Right cardiac atrium (tissue), 5 donors: Measurements from ENCODE around the gene DNAI7. TPM values are rescaled to one million over a fixed set of nuclear protein-coding genes. Genes with fewer than 3 reads are reported as not detected.

Experiments
- ATAC-seq, 2 donors: fragments of 200-7000 bp; cut with Tn5 transposase; one replicate each; pipeline versions ENCODE4 v1.8.0 to v1.9.1; 2020; ENCODE audit warnings: moderate library complexity in 2 of 2, mild to moderate bottlenecking in 1 of 2
- DNase-seq, 3 donors: peaks; one replicate each; pipeline ENCODE4 v3.0.0-alpha.2; 2020
- H3K27ac ChIP-seq: one replicate; pipeline ENCODE4 v1.5.1; 2013; ENCODE audit warnings: mild to moderate bottlenecking, low read length, control low read depth, moderate library complexity
- H3K27me3 ChIP-seq: one replicate; pipeline ENCODE4 v1.6.1; 2013; ENCODE audit not compliant: control insufficient read depth, insufficient read depth
- H3K4me1 ChIP-seq: one replicate; pipeline ENCODE4 v1.6.1; 2013; ENCODE audit warnings: low read length; ENCODE audit not compliant: control insufficient read depth, insufficient read depth
- H3K4me3 ChIP-seq: one replicate; pipeline ENCODE4 v1.5.1; 2013; ENCODE audit warnings: low read length, control low read depth
- H3K9me3 ChIP-seq: one replicate; pipeline ENCODE4 v1.6.1; 2013; ENCODE audit warnings: low read length; ENCODE audit not compliant: control insufficient read depth
- WGBS: extraction: QIAGEN DNeasy Blood & Tissue Kit; methylation state at CpG from one replicate; pipeline ENCODE4 v1.1.7; 2013; 5-methylcytosine and 5-hydroxymethylcytosine counted together
- intact Hi-C, 4 donors: fragments of 100-400 bp; cut with DNase I; formaldehyde crosslinking; loops; one replicate each; pipeline versions ENCODE4 v1.11.0 to v1.14.0; 2022 to 2023
- polyA plus RNA-seq: library from polyadenylated mRNA; stranded (reverse); fragments of 200-250 nt; gene quantifications from one replicate; pipeline ENCODE4 v1.2.3, GENCODE V29; 2013
- total RNA-seq, 4 donors: library from RNA; stranded (reverse); fragmentation: NEBNext Ultra II Directional; extraction: Animal tissue kit (Norgen Biotek cat#: 25700); gene quantifications; one replicate each; pipeline ENCODE4 v1.2.1, GENCODE V29; 2021
- donor health status: healthy with polysubstance abuse.
- donor health status: DM: no; HTN: yes; CAD: no.
- donor health status: DM: no; HTN: no; CAD: no.
- donor health status: DM: no; HTN: yes; CAD: no; lungs with severe emphysema.
- donor health status: DM: yes; HTN: yes; CAD: no.

DNAI7 gene
- total and polyA plus RNA-seq, 5 donors = 0.32 to 2.2 (median 1.3) TPM

- Histone ChIP-seq H3K4me1 (no peaks in the 10 kb centered on the region), H3K27ac (no peak overlapping the region), H3K27me3 (no peaks in the 10 kb centered on the region), H3K9me3 (no peaks in the 10 kb centered on the region), H3K4me3 (no peak overlapping the region)
- ATAC-seq (no peak), DNase-seq (no peak)
- intact Hi-C loops = no loop called here
Observed at GRCh38 chr12:25124493-25124892, 70.5 kb downstream of the DNAI7 start.

DNA sequence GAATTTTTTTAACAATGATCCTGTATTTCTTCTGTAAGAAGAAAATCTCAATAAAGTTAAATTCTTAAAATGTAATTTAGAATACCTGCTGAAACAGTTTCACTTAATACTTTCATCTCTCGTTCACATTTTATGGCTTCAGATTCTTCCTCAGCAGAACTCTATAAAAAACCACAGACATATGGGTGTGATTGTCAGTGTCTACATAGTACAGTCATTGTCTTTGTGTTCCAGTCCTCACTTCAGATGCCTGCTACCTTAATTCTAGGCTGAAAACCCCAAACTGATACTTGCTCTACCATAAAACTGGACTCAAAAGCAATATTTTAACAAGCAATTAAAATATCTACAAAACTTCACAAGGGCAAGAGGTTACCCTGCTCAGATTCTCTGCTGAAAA, 71.8 kb downstream of the DNAI7 start:
- Histone ChIP-seq H3K27me3 (no peaks in the 10 kb centered on the region), H3K9me3 (no peaks in the 10 kb centered on the region), H3K4me1 (no peaks in the 10 kb centered on the region), H3K27ac (no peak overlapping the region), H3K4me3 (no peak overlapping the region)
- intact Hi-C loops = no loop called here
- DNase-seq (no peak), ATAC-seq (no peak)
- 73% methylated on average over 1 of the region's 1 CpG for WGBS

GRCh38 chr12:25121916-25122315, 73.0 kb downstream of the DNAI7 start:
- H3K4me1 ChIP-seq = no peaks in the 10 kb centered on the region
- intact Hi-C loops = no loop called here
- 96% methylated on average over 3 of the region's 3 CpGs for WGBS
- H3K27me3 ChIP-seq = no peaks in the 10 kb centered on the region
- DNase-seq = no peak
- no peak overlapping the region for H3K27ac ChIP-seq
- H3K4me3 ChIP-seq = no peak overlapping the region
- no peak for ATAC-seq
- no peaks in the 10 kb centered on the region for H3K9me3 ChIP-seq

- no peak overlapping the region for H3K4me3 ChIP-seq
- H3K9me3 ChIP-seq = no peaks in the 10 kb centered on the region
- 91% methylated on average over 6 of the region's 6 CpGs for WGBS
- no peak overlapping the region for H3K27ac ChIP-seq
- no peaks in the 10 kb centered on the region for H3K27me3 ChIP-seq
- DNase-seq (no peak), ATAC-seq (no peak)
- intact Hi-C loops = no loop called here
- H3K4me1 ChIP-seq = no peaks in the 10 kb centered on the region
Observed at GRCh38 chr12:25121110-25121509, 73.8 kb downstream of the DNAI7 start.

DNA sequence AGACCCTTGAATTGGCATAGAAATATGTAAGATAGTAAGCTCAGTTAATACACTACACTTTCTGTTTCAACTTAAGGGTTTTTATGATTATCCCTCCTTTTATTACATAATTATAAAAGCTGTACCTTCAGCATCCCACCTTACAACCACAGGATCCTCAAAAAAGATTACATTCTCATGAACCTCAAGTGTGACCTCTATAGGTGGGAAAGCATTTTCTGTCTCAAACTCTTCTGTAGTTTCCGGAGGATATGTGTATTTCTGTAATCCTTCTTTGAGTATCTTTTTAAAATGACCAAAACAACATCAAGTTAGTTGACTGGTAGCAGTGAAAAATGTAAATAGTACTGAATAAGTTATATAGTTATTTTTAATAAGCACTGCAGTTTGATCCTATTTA, 75.9 kb downstream of the DNAI7 start:
- no peaks in the 10 kb centered on the region for H3K4me1 ChIP-seq
- no peaks in the 10 kb centered on the region for H3K27me3 ChIP-seq
- WGBS = 75% methylated on average over 1 of the region's 1 CpG
- no peak for DNase-seq
- H3K4me3 ChIP-seq = no peak overlapping the region
- no peaks in the 10 kb centered on the region for H3K9me3 ChIP-seq
- intact Hi-C loops = no loop called here
- no peak for ATAC-seq
- no peak overlapping the region for H3K27ac ChIP-seq

DNA sequence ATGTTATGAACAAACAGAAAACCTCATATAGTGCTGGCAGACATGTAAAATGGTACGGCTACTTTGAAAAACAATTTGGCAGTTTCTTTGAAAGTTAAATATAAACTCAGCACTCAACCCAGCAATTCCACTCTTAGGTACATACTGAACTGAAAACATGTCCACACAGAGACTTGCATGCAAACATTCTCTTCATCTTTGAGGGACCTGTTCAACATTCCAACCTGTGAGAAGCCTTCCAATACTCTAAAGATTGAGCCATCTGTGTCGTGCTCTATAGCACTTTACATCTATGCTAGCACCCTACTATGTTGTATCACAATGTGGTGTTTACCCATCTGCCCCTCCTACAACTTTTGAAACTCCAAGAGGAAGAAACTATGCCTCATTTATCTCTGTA, 79.3 kb downstream of the DNAI7 start:
- Histone ChIP-seq H3K4me3 (no peak overlapping the region), H3K4me1 (no peaks in the 10 kb centered on the region), H3K27ac (no peak overlapping the region), H3K9me3 (no peaks in the 10 kb centered on the region), H3K27me3 (no peaks in the 10 kb centered on the region)
- 63% methylated on average over 2 of the region's 2 CpGs for WGBS
- DNase-seq (no peak), ATAC-seq (no peak)
- intact Hi-C loops = no loop called here

DNA sequence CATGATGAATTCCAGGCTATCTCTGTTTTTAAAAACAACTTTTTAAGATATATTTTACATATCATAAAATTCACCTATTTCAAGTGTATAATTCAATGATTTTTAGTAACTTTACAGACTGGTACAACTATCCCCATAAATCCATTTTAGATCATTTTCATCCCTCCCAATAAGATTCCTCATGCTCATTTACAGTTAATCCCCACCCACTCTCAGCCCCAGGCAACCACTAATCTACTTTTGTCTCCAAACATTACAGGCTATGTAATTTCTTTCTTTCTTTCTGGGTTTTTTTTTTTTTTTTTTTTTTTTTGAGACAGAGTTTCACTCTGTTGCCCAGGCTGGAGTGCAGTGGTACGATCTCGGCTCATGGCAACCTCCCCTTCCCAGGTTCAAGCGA, 81.3 kb downstream of the DNAI7 start:
- no peak for ATAC-seq
- DNase-seq = no peak
- H3K9me3 ChIP-seq = no peaks in the 10 kb centered on the region
- H3K4me3 ChIP-seq = no peak overlapping the region
- no peaks in the 10 kb centered on the region for H3K27me3 ChIP-seq
- H3K27ac ChIP-seq = no peak overlapping the region
- H3K4me1 ChIP-seq = no peaks in the 10 kb centered on the region
- intact Hi-C loops = no loop called here
- 95% methylated on average over 3 of the region's 3 CpGs for WGBS

- WGBS = 93% methylated on average over 6 of the region's 6 CpGs
- DNase-seq (no peak), ATAC-seq (no peak)
- Histone ChIP-seq H3K4me1 (no peaks in the 10 kb centered on the region), H3K27ac (no peak overlapping the region), H3K4me3 (no peak overlapping the region), H3K27me3 (no peaks in the 10 kb centered on the region), H3K9me3 (no peaks in the 10 kb centered on the region)
- intact Hi-C loops = no loop called here
Observed at GRCh38 chr12:25110260-25110659, 84.7 kb downstream of the DNAI7 start.

GRCh38 chr12:25107920-25108319, 87.0 kb downstream of the DNAI7 start:
- Histone ChIP-seq H3K9me3 (no peaks in the 10 kb centered on the region), H3K27ac (no peak overlapping the region), H3K4me3 (no peak overlapping the region), H3K4me1 (no peaks in the 10 kb centered on the region), H3K27me3 (no peaks in the 10 kb centered on the region)
- DNase-seq (no peak), ATAC-seq (no peak)
- WGBS = 86% methylated on average over 4 of the region's 4 CpGs
- intact Hi-C loops = no loop called here

DNA sequence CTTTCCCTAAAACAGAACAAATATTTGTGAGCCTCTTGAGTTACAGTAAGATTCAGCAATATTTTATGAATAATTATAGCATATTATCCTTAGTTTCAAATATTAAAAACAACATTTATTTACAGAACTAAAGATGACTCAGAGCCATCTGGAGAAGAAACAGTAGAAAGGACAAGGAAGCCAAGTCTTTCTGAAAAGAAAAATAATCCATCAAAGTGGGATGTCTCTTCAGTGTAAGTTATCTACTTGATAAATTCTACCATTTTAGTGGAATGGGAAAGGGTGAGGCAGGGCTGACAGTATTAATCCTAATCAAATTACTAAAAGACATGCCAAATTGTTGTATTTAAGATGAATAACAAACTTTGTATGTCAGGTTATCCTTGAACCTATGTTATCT, 88.1 kb downstream of the DNAI7 start:
- H3K4me1 ChIP-seq = no peaks in the 10 kb centered on the region
- no peak overlapping the region for H3K27ac ChIP-seq
- no peak for DNase-seq
- no peak for ATAC-seq
- H3K27me3 ChIP-seq = no peaks in the 10 kb centered on the region
- no peak overlapping the region for H3K4me3 ChIP-seq
- intact Hi-C loops = no loop called here
- H3K9me3 ChIP-seq = no peaks in the 10 kb centered on the region

- 85% methylated on average over 4 of the region's 4 CpGs for WGBS
- no peak overlapping the region for H3K27ac ChIP-seq
- no peaks in the 10 kb centered on the region for H3K9me3 ChIP-seq
Observed at GRCh38 chr12:25102402-25102801, 92.6 kb downstream of the DNAI7 start.

DNA sequence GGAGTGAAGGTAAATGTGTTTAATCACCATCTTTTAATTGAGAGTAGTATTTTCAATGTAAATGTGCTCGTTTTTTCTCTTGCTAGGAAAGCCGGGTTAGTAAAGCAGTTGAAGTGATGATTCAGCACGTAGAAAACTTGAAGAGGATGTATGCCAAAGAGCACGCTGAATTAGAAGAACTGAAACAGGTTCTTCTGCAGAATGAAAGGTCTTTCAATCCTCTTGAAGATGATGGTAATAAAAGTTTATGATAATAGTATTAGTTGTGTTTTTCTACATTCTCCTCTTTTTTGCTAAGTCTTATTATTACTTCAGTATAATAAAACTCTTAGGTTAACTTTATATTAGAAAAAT, 93.9 kb downstream of the DNAI7 start:
- 77% methylated on average over 4 of the region's 4 CpGs for WGBS
- intact Hi-C loops = no loop called here
- no peaks in the 10 kb centered on the region for H3K9me3 ChIP-seq
- no peaks in the 10 kb centered on the region for H3K4me1 ChIP-seq
- H3K27me3 ChIP-seq = no peaks in the 10 kb centered on the region
- H3K27ac ChIP-seq = no peak overlapping the region
- ATAC-seq (no peak), DNase-seq (no peak)
- H3K4me3 ChIP-seq = no peak overlapping the region

More at GRCh38 chr12:25102402-25102801, 92.6 kb downstream of the DNAI7 start:
- ATAC-seq = no peak
- no peaks in the 10 kb centered on the region for H3K27me3 ChIP-seq
- H3K4me3 ChIP-seq = no peak overlapping the region
- intact Hi-C loops = no loop called here
- H3K4me1 ChIP-seq = no peaks in the 10 kb centered on the region
- no peak for DNase-seq
